SK-N-DZ (cell line): ENCODE measurements around the gene OR4P4. TPM values are rescaled to one million over a fixed set of nuclear protein-coding genes. Genes with fewer than 3 reads are reported as not detected.

Experiments
- DNase-seq: peaks from one replicate; pipeline ENCODE4 v3.0.0-alpha.2; 2015; ENCODE audit warnings: low spot score
- polyA plus RNA-seq, 2 experiments: library from polyadenylated mRNA; depleted of rRNA; stranded (reverse); fragments of >200 nt; gene quantifications; 2 replicates each; pipeline ENCODE4 v1.2.3, GENCODE V29; 2014

Gene OR4P4
- not detected in 2 replicates for polyA plus RNA-seq (2014; cell fraction: cytosol; rRNA removed)
- polyA plus RNA-seq (2014; cell fraction: nucleus; rRNA removed): not detected in 2 replicates

DNA sequence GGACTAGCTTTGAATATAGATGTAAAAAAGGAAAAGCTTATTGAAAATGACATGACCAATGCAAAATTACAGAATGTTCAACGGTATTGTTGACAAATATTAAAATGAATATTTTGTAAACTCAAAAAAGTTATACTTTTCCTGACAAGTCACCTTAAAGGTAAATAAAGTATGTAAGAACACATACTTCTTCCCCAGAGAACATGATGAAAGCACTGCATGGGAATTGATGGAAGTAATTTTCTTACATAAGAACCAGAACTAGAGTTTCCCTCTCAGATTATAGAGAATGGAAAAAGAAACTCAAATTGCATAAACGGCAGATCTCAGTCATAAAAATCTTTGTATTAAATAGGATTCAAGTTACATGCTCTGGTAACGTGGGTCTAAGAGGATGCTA, at the start of gene OR4P4:
Gene OR4P4, plus strand, starts transcription at position 301 of the 400 bp plus-strand sequence.
- DNase-seq: no peak

DNA sequence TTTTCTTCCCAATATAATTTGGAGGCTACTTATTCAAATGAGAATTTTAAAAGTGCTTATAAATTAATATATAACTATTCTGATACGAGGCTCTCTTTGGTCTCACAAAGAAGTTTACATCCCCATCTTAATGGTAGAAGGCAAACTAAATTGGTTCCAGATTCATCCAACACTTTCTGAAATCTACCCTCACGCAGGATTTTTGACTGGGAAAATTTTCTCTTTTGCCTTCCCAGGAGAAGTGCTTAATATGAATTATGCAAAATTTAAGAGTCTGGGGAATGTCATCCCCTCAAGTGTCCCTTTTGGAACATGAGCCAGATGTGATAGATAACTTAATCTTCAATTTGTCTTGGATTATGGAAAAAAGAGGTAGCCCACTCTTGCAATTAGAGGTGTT, 27.4 kb upstream of the OR4P4 start, which contains the start of gene OR4C11:
Gene OR4C11, minus strand, starts transcription at position 101 of the 400 bp plus-strand sequence. CDS start 3,272 bp downstream, outside the sequence.
- no peak for DNase-seq

- no peak for DNase-seq
Observed at GRCh38 chr11:55624531-55624930, 10.4 kb upstream of the OR4P4 start.

GRCh38 chr11:55648027-55648426, 13.1 kb downstream of the OR4P4 start, which contains the start of gene OR4S2:
Gene OR4S2, plus strand, starts transcription at chr11:55648327. Its CDS starts 2,577 bp downstream, at chr11:55650904.
- no peak for DNase-seq

- no peak for DNase-seq
Observed at GRCh38 chr11:55652560-55652959, 17.6 kb downstream of the OR4P4 start.

DNA sequence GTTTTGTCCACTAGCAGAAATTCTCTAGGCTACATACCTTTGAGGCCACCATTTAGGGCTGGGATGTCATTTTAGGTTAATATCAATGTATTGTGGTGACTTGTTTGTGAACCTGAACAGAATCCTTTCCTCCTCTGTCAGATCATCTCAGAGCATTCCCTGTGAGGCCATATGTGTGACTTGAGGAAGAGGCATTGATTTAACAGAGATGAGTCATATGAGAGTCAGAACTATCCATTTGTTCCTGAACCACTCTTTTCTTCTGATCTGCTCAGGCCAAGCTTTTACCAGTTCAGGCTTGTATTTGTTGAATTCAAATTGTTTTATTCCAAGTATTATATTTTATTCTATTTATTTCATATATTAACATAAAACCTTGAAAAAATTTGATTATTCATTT, 20.2 kb downstream of the OR4P4 start:
- DNase-seq: no peak

GRCh38 chr11:55658031-55658573, 23.2 kb downstream of the OR4P4 start:
- no peak for DNase-seq

DNA sequence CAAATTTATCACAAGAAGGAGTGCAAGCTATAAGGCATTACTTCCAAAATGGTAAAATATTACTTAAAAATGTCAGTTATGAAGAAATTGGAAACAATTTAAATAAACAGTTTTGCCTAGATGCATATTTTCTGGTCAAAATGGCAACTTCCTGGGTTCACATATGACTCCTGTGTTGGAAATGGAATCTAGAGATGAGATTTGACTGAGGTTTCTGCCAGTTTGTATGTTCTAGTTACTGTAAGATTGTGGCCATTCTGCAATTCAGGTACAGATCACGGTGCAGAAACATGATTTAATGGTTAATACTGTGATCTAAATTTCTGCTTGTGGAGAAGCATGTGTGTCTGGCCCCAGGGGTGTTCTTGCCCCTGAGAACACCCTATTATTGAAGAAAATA, 23.7 kb downstream of the OR4P4 start:
- DNase-seq: no peak

DNA sequence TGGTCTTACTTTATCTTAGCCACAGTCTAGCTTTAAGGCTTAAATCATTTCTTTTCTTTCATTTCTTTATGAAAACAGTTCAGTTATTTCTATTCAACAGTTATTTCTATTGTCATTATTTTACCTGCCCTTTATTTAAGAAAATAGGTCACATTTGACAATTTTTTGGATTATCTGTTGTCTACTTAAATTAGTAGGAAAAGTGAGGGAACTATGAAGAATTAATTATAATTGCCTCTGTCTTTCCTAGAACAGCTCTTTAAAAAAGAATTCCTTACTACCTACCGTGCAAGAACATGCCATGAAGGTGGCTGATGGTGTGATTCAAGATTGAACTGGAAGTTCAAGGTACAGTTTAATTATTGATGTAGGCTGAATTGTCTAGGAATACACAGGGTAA, 27.0 kb downstream of the OR4P4 start, which contains the start of gene OR4C6:
Gene OR4C6, plus strand, starts transcription at position 301 of the 400 bp plus-strand sequence. CDS start 2,966 bp downstream, outside the sequence.
- DNase-seq: no peak

DNA sequence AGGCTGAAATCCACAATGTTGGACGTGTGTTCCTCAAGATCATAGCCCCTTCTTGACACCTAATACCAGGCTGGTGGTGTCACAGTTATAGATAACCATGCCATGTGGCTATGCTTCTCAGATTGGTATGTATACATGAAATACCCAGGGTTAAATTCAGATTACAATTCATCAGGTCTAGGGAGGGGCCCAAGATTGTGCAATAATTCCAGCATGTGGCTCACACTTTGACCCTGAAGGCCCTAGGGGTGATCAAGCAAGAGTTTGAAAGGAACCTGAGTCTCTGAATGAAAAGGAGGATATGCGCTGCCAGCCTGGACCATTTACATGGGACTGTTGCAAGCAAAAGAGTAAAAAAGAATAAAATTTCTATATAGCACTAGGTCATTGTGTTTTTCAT, 34.5 kb downstream of the OR4P4 start:
- DNase-seq: no peak

DNA sequence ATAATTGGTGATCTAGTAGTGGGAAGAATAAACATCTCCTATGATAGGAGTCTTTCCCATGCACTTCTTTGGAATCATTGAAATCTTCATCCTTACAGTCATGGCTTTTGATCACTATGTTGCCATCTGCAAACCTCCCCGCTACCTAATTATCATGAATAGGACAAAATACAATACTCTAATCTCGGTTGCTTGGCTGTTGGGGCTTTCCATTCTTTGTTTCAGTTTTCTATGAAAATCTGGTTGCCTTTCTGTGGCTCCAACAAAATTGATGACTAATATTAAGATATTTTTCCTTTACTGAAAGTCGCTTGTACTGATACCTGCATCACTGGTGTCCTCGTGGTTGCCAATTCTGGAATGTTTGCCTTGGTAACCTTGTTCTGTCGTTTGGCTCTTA, 38.9 kb downstream of the OR4P4 start:
- no peak for DNase-seq
